AG09309 (cell line): Measurements from ENCODE around the gene CEP170B.

ENCODE experiments used
- DNase-seq: peaks from one replicate; pipeline ENCODE4 v3.0.0-alpha.2; 2010; ENCODE audit warnings: low read depth
- H3K4me3 ChIP-seq: 2 replicates; pipeline ENCODE4 v1.5.1; 2011; ENCODE audit warnings: mild to moderate bottlenecking, low read depth, low read length, moderate library complexity; ENCODE audit not compliant: control insufficient read depth
- CTCF ChIP-seq: IDR thresholded peaks from 2 replicates; pipeline ENCODE4 v1.5.1; 2011; ENCODE audit warnings: mild to moderate bottlenecking, low read depth, low read length, inconsistent platforms; ENCODE audit not compliant: insufficient read depth, control insufficient read depth; ENCODE audit errors: missing control alignments

Gene CEP170B

GRCh38 chr14:104928391-104929133 is 63.5 kb downstream of the CEP170B start:
- DNase-seq: no peak
- no peak for TF ChIP-seq CTCF
- H3K4me3 ChIP-seq: no peak overlapping the region

GRCh38 chr14:104929268-104930230 is 64.5 kb downstream of the CEP170B start:
- TF ChIP-seq CTCF: no peak
- no peak overlapping the region for H3K4me3 ChIP-seq
- DNase-seq: no peak

GRCh38 chr14:104930526-104931303 is 65.6 kb downstream of the CEP170B start:
- DNase-seq: no peak
- H3K4me3 ChIP-seq: no peak overlapping the region
- no peak for TF ChIP-seq CTCF

DNA sequence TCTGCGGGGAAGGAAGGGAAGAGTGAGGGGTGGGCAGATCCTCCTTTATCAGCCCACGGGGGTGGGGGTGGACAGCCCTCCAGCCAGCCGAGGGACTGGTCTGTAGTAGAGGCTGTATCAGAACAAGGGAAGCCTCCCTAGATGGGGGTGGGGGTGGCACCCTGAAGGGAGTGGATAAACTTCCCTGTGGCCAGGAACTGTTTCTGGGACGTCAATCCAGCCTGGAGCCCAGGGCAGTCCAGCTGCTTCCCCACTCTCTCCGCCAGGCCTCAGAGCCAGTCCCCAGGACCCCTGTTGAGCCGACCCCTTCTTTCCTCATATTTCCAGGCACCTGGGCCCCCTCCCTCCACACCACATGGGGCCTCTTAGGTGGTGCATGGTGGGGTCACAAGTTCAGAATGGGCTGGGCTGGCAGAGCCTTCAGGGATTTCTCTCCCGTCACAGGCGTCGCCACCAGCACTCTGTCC is 66.3 kb downstream of the CEP170B start:
- H3K4me3 ChIP-seq: no peak overlapping the region
- no peak for TF ChIP-seq CTCF
- no peak for DNase-seq

DNA sequence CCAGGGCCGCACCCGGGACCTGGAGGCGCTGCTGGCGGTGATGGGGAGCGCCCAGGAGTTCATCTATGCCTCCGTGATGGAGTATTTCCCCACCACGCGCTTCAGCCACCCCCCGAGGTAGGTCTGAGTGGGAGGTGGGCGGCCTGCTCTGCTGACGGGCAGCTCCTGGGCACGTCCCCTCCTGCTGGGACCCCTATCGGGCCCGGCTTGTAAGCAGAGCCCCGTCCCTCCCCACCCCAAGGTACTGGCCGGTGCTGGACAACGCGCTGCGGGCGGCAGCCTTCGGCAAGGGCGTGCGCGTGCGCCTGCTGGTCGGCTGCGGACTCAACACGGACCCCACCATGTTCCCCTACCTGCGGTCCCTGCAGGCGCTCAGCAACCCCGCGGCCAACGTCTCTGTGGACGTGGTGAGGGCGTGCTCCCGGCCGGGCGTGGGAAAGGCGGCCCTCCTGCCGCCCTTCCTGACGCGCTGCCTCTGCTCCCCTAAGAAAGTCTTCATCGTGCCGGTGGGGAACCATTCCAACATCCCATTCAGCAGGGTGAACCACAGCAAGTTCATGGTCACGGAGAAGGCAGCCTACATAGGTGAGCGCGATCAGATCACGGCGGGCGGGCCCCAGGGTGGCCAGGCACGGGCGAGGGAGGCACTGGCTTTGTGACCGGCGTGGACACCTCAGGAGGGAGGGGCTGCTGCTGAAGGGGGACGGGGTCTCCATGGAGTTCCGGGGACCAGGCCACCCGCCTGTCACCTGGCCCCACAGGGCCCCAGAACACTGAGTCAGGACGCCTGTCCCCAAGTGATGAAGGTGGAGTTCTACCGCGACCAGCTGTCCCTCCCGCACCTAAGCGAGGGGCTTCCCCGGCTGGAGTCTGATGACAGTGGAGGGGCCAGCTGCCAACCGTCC is 67.0 kb downstream of the CEP170B start:
- no peak for TF ChIP-seq CTCF
- no peak for DNase-seq
- H3K4me3 ChIP-seq: no peak overlapping the region
